ENCODE results near the gene NRCAM. TPM values are rescaled to one million over a fixed set of nuclear protein-coding genes. Genes with fewer than 3 reads are reported as not detected.
A peak's percentile ranks its signal among the peaks of the same experiment; 100 is the strongest.
"Not testable (repeated sequence)": the region's sequence is repeated elsewhere in the genome, so short reads cannot be mapped to it uniquely, and the experiment has no call there.

NRCAM gene
- polyA plus RNA-seq (ENCODE audit: insufficient read length in 4 of 4), result 10 to 100 TPM; 20.5 to 23.6 (median 22.0) TPM

- DNase-seq (ENCODE audit: low read depth in 4 of 4, low spot score in 3 of 4), result peak; percentile 36 to 69 (median 54)
Observed at GRCh38 chr7:108455998-108456677, at the start of gene NRCAM. Gene NRCAM (minus strand): TSS chr7:108456436. CDS start chr7:108240064, 216,372 bp downstream.

DNA sequence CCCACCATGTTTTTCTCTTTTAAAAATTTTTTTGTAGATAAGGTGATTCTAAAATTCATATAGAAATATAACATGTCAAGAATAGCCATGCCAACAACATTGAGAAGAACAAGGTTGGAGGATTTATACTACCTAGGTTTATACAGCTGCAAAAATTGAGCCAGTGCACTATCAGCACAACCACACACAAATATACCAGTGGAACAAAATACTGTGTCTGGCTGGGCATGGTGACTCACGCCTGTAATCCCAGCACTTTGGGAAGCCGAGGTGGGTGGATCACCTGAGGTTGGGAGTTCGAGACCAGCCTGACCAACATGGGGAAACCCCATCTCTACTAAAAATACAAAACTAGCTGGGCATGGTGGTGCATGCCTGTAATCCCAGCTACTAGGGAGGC lies 48.3 kb upstream of the NRCAM start:
- DNase-seq (ENCODE audit: low read depth in 4 of 4, low spot score in 3 of 4), result not testable (repeated sequence)

GRCh38 chr7:108503112-108504026 lies 47.1 kb upstream of the NRCAM start:
- no peak for DNase-seq (ENCODE audit: low read depth in 4 of 4, low spot score in 3 of 4)

DNA sequence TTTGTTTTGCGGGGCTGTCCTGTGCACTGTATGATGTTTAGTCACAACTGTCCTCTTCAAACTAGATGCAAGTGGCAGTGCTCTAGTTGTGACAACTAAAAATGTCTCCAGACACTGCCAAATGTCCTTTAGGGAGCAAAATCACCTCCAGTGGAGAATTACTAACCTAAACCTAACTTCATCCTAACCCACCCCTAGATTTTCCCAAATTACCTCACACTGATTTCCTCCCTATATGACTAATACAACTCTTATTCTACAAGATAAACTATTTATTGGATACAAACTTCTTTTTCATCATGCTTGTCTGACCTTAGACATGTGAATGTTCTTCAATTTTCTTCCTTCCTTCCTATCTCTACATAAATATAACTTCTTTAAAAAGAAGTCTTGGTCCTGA lies 43.3 kb upstream of the NRCAM start:
- no peak for DNase-seq (ENCODE audit: low read depth in 4 of 4, low spot score in 3 of 4)

DNA sequence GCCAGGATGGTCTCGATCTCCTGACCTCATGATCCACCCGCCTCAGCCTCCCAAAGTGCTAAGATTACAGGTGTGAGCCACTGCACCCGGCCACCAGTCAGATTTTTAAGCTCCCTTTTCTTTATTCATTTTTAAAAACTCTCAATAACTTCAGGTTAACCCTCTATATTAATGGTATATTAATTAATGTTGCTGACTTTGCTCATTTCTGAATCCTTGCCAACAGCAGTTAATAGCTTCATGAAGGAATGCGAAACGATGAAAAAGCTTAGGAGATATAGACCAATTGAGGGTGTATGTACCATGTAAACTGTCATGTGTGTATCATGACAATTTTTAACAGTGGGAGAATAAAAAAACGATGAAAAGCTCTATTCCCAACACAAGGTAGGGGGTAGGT lies 42.2 kb upstream of the NRCAM start:
- no peak for DNase-seq (ENCODE audit: low read depth in 4 of 4, low spot score in 3 of 4)

- peak; percentile 22 to 37 (median 32) for DNase-seq (ENCODE audit: low read depth in 4 of 4, low spot score in 3 of 4)
Observed at GRCh38 chr7:108497082-108497725, 41.0 kb upstream of the NRCAM start.

DNA sequence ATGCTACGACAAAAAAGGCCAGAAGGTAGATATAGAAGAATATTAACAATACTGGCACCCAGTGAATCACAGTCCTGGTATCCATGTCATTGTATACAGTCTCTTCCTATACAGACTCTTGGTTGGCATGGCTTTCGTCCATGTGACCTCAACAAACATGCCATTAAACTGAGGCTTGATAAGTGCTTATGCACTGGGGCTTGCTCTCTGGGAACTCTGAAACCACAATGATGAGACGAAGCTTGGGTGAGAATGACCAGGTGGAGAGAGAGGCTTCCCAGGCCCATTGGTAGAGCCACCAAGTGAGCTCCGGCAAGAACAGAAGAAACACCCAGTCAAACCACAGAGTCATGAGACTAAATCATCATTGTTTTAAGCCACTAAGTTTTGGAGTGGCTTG lies 36.5 kb upstream of the NRCAM start:
- no peak for DNase-seq (ENCODE audit: low read depth in 4 of 4, low spot score in 3 of 4)

DNA sequence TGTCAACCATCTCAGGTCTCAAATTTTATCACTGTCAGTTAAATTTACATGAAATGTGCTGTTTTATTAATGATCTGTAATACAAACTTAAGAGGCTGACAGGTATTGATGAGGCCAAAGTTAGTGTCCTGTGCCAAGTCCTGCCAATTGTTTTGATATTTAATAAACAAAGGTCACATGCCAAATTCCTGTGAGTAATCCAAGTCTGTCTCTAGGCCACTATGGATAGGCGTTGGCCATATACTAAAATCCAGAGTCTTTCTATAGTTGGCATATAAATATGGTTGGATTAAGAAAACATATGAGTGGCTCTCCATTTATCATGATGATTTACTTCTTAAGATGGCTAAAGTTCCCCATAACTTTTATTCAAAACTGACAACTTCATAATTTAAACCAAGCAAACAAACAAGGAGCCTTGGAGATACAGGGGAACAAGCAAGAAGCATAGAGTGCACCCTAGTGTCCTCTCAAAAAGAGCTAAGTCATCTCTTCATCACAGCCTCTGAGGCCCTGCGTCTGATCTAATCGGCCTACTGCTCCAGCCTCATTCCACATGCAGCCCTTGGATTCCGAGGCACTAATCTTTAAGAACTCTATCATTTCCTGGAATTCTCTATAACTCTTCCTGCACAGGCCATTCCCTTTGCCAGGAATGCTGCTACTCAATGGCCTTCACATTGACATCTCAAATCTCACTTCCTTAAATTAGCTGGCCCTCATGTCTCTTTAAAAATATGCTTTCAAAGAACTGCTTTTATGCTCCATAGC lies 32.7 kb upstream of the NRCAM start:
- DNase-seq (ENCODE audit: low read depth in 4 of 4, low spot score in 3 of 4), result no peak

- no peak for DNase-seq (ENCODE audit: low read depth in 4 of 4, low spot score in 3 of 4)
Observed at GRCh38 chr7:108487646-108488045, 31.4 kb upstream of the NRCAM start.

DNA sequence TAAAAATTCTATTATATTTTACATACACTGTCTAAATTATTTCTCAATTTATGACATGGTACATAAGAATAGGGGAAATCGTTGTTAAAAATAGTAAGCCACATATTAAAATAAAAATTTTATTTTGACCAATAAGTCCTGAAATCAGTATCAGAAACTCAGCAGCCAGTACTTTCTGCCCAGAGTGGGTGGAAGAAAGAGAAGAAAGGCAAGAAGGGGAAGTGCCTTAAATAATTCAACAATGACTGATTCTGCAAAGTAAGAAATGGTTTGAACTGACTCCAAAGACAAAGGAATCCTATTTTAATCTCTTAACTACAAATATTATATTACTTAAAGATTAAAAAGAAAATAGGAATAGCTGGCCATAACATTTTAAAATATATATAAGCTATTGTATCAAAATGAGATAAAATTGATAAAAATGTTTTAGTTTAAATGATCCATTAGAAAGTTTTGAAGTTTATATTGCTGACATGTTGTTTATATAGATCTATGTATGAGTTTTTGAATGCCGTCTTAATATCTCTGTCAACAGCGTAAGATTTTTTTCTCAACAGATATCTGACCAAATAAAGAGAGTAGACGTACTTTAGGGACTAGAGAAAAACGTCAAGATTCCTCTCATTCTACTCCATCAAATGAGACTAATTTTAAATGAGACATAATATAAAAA lies 30.2 kb upstream of the NRCAM start:
- DNase-seq (ENCODE audit: low read depth in 4 of 4, low spot score in 3 of 4), result no peak

GRCh38 chr7:108484137-108484536 lies 27.9 kb upstream of the NRCAM start:
- DNase-seq (ENCODE audit: low read depth in 4 of 4, low spot score in 3 of 4), result no peak

DNA sequence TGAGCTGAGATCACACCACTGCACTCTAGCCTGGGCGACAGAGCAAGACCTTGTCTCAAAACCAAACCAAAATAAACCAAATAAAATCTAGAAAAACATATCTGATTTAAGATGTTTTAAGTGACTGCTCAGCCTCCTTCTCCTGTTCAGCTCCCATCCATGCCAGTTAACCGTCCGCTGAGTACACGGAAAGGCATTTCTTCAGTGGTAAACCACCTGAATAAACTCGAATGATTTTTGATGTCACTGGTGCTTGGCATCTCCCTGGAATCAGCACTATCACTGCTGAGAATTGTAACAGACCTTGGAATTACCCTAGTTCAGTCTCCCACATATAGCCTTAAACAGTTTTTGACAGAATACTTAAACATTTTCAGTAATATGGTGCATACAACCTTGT lies 24.1 kb upstream of the NRCAM start:
- no peak for DNase-seq (ENCODE audit: low read depth in 4 of 4, low spot score in 3 of 4)

DNA sequence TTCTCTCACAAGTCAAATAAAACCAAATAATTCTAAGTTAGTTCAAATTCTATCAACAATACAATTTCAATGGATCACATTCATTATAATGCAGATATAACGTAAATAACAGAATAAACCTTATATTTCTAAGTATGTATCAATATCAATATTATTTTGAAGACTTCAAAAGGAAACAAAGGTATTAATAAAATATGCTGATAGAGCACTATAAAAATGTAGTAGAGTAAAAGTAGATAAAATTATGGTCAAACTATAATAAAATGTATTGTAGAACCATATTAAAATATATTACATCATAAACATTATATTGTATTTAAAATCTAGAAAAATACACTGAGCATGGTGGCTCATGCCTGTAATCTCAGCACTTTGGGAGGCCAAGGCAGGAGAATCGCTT lies 23.5 kb upstream of the NRCAM start:
- DNase-seq (ENCODE audit: low read depth in 4 of 4, low spot score in 3 of 4), result no peak

- no peak for DNase-seq (ENCODE audit: low read depth in 4 of 4, low spot score in 3 of 4)
Observed at GRCh38 chr7:108479118-108479517, 22.9 kb upstream of the NRCAM start.

DNA sequence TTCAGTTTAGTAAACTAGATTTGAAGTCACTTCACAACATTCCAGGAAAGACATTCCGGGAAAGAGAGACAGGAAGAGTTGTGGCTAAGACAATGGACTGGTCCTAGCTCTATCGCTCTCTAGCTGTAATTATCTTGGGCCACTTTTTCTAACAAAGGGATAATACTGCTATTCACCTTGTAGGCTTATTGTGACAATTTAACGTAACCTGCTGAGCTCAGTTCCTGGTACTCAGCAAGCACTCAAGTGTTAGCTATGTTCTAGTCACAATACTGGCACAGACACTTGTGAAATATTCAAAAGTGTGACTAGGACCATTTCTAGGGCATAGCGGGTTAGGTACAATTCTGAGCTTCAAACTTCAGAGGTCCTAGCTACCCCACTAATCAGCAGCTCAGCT lies 12.0 kb upstream of the NRCAM start:
- no peak for DNase-seq (ENCODE audit: low read depth in 4 of 4, low spot score in 3 of 4)

- DNase-seq (ENCODE audit: low read depth in 4 of 4, low spot score in 3 of 4), result no peak
Observed at GRCh38 chr7:108467391-108467790, 11.2 kb upstream of the NRCAM start.

- DNase-seq (ENCODE audit: low read depth in 4 of 4, low spot score in 3 of 4), result not testable (repeated sequence)
Observed at GRCh38 chr7:108466322-108466721, 10.1 kb upstream of the NRCAM start.

DNA sequence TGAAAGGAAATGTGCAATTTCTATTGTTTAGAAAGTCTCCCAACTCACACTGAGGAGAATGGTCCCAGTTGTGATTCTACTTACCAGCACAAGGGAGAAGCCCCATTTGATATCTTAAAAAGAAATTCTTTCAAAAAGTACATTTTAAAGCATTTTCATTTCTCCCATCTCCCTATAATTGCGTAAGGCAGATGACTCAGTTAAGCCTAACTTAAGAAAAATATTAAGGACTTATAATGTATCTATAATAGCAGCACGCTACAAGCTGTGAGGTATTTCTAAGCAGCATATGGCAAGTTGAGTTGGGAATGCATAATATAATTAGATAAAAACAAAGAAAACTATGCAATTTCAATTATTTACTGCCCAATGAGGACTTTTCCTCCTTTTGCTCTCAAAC lies 8.5 kb upstream of the NRCAM start:
- DNase-seq (ENCODE audit: low read depth in 4 of 4, low spot score in 3 of 4), result no peak

DNA sequence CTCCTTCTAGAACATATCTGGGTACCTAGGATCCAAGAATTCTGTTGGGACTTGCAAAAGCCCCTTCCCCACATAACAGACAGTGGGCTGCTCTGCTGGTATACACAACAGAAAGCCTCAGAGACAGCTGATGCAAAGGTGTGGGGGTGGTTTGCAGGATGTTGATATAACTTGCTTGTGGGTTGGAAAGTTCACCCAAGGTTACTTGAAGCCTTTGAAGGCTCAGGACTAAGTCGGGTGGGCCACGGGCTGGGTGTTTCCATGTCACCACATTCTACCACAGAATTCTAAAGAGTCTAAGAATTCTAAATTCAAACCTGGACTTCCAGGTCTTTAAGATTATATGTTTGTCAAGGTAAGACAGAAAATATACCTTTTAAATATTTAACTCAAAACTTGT lies 7.4 kb upstream of the NRCAM start:
- no peak for DNase-seq (ENCODE audit: low read depth in 4 of 4, low spot score in 3 of 4)

- DNase-seq (ENCODE audit: low read depth in 4 of 4, low spot score in 3 of 4), result no peak
Observed at GRCh38 chr7:108461840-108462239, 5.6 kb upstream of the NRCAM start.

Data from right renal pelvis (tissue), 4 donors.